HEK293 (cell line): ENCODE measurements around the gene BLVRA.

ENCODE experiments used
- CTCF ChIP-seq: fragments of 450-650 bp; formaldehyde crosslinking; IDR thresholded peaks from 2 replicates; pipeline ENCODE4 v1.5.1; 2016; ENCODE audit warnings: missing biosample characterization, missing genetic modification characterization
- REPIN1 ChIP-seq: fragments of 450-650 bp; formaldehyde crosslinking; IDR thresholded peaks from 2 replicates; pipeline ENCODE4 v1.5.1; 2017; ENCODE audit warnings: missing biosample characterization, missing genetic modification characterization, low read depth
- REST ChIP-seq: fragments of 450-650 bp; formaldehyde crosslinking; IDR thresholded peaks from 2 replicates; pipeline ENCODE4 v1.5.1; 2016; ENCODE audit warnings: missing biosample characterization, missing genetic modification characterization
- YY1 ChIP-seq: fragments of 450-650 bp; formaldehyde crosslinking; IDR thresholded peaks from 2 replicates; pipeline ENCODE4 v1.5.1; 2018; ENCODE audit warnings: missing biosample characterization, missing genetic modification characterization
- ZFP3 ChIP-seq: fragments of 450-650 bp; formaldehyde crosslinking; IDR thresholded peaks from 2 replicates; pipeline ENCODE4 v1.5.1; 2016; ENCODE audit warnings: low read depth, missing biosample characterization, missing genetic modification characterization
- ZNF112 ChIP-seq: fragments of 450-650 bp; formaldehyde crosslinking; IDR thresholded peaks from 2 replicates; pipeline ENCODE4 v1.5.0; 2017; ENCODE audit warnings: missing biosample characterization, missing genetic modification characterization
- ZNF416 ChIP-seq: fragments of 450-650 bp; formaldehyde crosslinking; IDR thresholded peaks from 2 replicates; pipeline ENCODE4 v1.5.1; 2016; ENCODE audit warnings: missing biosample characterization, missing genetic modification characterization

GRCh38 chr7:43838201-43838658 lies 79.8 kb downstream of the BLVRA start:
- TF ChIP-seq ZNF112 (tag by site-specific recombination): no peak
- TF ChIP-seq REST (tag by site-specific recombination): no peak
- TF ChIP-seq ZFP3 (tag by site-specific recombination): no peak
- TF ChIP-seq REPIN1 (tag by site-specific recombination): no peak
- TF ChIP-seq YY1 (tag by site-specific recombination): no peak
- no peak for TF ChIP-seq ZNF416
- no peak for TF ChIP-seq CTCF (tag by site-specific recombination)
